ENCODE results near the gene SMARCA4.

The SMARCA4 gene

DNA sequence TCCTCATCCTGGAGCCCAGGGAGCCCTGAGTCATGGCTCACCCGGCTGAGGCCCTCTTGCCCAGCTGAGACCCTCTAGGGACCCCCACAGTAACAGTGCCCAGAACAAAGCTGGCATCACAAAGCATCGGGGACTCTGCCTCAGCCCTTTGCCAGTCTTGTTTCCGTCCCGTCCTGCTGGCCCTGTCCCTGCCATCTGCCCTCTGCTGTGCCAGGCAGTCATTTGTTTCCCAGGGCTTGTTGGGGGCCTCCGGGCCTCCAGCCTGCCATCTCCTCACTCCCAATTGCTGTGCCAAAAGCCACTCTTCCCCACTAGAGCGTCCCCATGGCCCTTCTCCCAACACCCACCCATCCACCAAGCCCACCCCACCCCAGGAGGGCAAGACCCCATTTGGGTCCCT, 64.2 kb downstream of the SMARCA4 start:
- no peaks in the 10 kb centered on the region for H3K9me3 Mint-ChIP-seq
- no peaks in the 10 kb centered on the region for H3K4me1 Mint-ChIP-seq
- H3K27me3 Mint-ChIP-seq = no peaks in the 10 kb centered on the region
- no peak overlapping the region for H3K4me3 Mint-ChIP-seq
- H3K27ac Mint-ChIP-seq = no peak overlapping the region
- no peaks in the 10 kb centered on the region for H3K36me3 Mint-ChIP-seq

- no peaks in the 10 kb centered on the region for H3K9me3 Mint-ChIP-seq
- H3K27ac Mint-ChIP-seq = no peak overlapping the region
- H3K4me3 Mint-ChIP-seq = no peak overlapping the region
- H3K4me1 Mint-ChIP-seq = no peaks in the 10 kb centered on the region
- H3K27me3 Mint-ChIP-seq = no peaks in the 10 kb centered on the region
- H3K36me3 Mint-ChIP-seq = no peaks in the 10 kb centered on the region
Observed at GRCh38 chr19:11025445-11025844, 64.6 kb downstream of the SMARCA4 start.

GRCh38 chr19:11025997-11026396, 65.2 kb downstream of the SMARCA4 start:
- H3K36me3 Mint-ChIP-seq = no peaks in the 10 kb centered on the region
- H3K9me3 Mint-ChIP-seq = no peaks in the 10 kb centered on the region
- H3K4me1 Mint-ChIP-seq = no peaks in the 10 kb centered on the region
- no peak overlapping the region for H3K27ac Mint-ChIP-seq
- H3K27me3 Mint-ChIP-seq = no peaks in the 10 kb centered on the region
- no peak overlapping the region for H3K4me3 Mint-ChIP-seq

DNA sequence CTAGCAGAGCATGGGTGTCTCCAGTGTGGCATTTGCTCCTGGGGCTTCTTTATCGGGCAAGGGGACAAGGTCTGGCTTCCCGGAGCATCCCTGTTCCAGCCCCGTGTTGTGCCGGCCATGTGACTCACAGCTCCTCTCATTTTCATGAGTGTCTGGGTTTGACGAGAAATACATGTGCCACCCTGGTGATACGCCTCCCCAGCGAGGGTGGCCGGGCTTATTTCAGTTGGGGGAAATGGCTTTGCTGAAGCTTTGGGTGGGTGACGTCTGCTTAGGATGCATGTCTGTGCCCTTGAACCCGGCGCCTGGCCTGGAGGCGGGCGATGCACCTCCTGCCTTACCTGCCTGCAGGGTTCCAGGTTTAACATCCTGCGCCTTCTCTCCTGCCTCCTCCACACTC, 66.6 kb downstream of the SMARCA4 start:
- H3K36me3 Mint-ChIP-seq = no peaks in the 10 kb centered on the region
- no peak overlapping the region for H3K27ac Mint-ChIP-seq
- H3K4me1 Mint-ChIP-seq = no peaks in the 10 kb centered on the region
- H3K9me3 Mint-ChIP-seq = no peaks in the 10 kb centered on the region
- no peak overlapping the region for H3K4me3 Mint-ChIP-seq
- no peaks in the 10 kb centered on the region for H3K27me3 Mint-ChIP-seq

DNA sequence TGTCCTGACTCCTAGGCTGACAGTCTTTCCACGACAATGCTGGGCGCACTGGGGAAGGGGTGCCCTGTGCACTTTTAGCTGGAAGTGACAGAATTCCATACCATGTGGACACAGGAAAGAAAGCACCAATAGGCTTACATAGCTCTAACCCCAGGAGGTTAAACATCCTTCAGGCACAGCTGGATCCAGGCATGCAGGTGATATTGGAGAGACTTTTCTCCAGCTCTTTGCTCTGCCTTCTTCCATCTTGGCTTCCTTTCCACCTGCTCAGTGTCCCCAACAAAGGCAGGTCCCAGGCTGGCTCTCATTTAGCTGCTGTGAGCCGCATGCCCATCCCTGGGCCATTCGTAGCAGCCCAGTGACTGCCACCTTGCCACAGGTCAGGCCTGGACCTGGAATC, 67.3 kb downstream of the SMARCA4 start:
- H3K36me3 Mint-ChIP-seq = no peaks in the 10 kb centered on the region
- H3K27me3 Mint-ChIP-seq = no peaks in the 10 kb centered on the region
- no peak overlapping the region for H3K27ac Mint-ChIP-seq
- no peak overlapping the region for H3K4me3 Mint-ChIP-seq
- no peaks in the 10 kb centered on the region for H3K9me3 Mint-ChIP-seq
- H3K4me1 Mint-ChIP-seq = no peaks in the 10 kb centered on the region

DNA sequence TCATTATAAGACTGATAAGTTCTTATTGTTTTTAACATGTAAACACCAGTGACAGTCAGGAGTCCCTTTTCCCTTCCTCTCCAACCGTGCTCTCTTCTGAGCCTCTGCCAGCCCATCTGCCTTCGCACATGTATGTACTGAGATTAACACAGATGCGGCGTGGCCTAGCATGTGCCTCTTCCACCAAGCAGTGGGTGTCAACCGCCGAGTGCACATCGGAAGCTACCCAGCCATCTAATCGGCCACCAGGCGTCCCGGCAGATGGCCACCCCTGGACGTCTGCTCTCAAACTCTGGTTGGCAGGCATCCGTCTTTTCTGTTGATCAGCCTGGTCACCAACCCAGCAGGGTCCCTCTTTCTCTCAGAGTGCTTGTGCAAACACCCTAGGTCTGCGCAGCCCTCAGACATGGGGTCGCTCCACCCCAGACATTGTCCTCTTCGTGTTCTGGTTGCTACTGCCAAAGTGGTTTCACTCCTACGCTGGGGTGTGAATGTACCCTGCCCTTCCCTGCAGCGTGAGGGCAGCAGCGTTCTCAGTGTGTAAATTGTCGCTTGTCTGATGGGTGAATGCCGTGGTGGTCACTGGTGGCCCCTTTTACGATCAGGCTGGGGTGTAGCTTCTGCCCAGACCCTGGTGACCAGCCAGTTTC, 70.7 kb downstream of the SMARCA4 start:
- Mint-ChIP-seq H3K27me3 (no peaks in the 10 kb centered on the region), H3K4me1 (peaks cover 9% of the 10 kb centered on the region), H3K4me3 (no peak overlapping the region), H3K36me3 (peaks cover 3% of the 10 kb centered on the region), H3K9me3 (no peaks in the 10 kb centered on the region), H3K27ac (no peak overlapping the region)

DNA sequence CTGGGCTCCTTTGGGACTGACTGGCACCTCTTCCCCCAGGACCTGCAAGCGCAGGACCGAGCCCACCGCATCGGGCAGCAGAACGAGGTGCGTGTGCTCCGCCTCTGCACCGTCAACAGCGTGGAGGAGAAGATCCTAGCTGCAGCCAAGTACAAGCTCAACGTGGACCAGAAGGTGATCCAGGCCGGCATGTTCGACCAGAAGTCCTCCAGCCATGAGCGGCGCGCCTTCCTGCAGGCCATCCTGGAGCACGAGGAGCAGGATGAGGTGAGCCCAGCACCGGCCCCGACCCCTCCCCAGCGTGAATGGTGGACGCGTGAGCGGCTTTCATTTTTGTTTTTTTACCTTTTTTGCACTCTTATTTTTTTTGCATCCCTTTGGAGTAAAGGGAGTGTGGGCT, 72.4 kb downstream of the SMARCA4 start:
- peaks cover 9% of the 10 kb centered on the region for H3K4me1 Mint-ChIP-seq
- no peaks in the 10 kb centered on the region for H3K27me3 Mint-ChIP-seq
- H3K4me3 Mint-ChIP-seq = no peak overlapping the region
- H3K36me3 Mint-ChIP-seq = peaks cover 4% of the 10 kb centered on the region
- no peak overlapping the region for H3K27ac Mint-ChIP-seq
- H3K9me3 Mint-ChIP-seq = no peaks in the 10 kb centered on the region

- Mint-ChIP-seq H3K27me3 (no peaks in the 10 kb centered on the region), H3K9me3 (no peaks in the 10 kb centered on the region), H3K4me3 (no peak overlapping the region), H3K36me3 (peaks cover 7% of the 10 kb centered on the region), H3K4me1 (peaks cover 9% of the 10 kb centered on the region), H3K27ac (no peak overlapping the region)
Observed at GRCh38 chr19:11033763-11034162, 72.9 kb downstream of the SMARCA4 start.

DNA sequence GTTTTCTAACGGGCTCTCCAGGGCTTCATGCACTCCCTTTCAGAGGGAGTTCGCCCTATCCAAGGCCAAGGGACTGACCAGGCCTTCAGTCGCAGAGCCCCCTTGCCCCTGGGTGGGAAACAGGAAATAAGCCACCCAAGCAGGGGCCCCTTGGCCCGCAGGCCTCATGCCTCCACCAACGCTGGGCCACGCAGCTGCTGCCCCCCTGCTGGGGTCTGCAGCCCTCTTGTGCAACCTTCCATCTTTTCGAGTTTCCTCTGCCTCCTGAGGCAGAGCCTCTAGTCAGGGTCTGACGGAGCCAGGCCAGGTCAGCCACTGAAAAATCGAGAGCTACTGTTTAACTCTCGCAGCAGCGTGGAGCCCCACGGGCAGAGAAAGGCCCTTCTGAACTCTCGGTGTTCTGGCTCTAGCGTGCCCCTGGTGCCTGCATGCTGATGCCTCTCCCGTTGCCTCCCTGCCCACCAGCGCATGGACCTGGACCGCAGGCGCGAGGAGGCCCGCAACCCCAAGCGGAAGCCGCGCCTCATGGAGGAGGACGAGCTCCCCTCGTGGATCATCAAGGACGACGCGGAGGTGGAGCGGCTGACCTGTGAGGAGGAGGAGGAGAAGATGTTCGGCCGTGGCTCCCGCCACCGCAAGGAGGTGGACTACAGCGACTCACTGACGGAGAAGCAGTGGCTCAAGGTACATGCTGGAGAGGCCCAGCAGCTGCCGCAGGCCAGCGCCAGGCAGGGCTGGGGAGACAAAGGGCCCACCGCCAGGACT, 73.8 kb downstream of the SMARCA4 start:
- Mint-ChIP-seq H3K4me1 (peaks cover 9% of the 10 kb centered on the region), H3K27ac (peak overlapping the region; percentile 65), H3K4me3 (no peak overlapping the region), H3K9me3 (no peaks in the 10 kb centered on the region), H3K36me3 (peaks cover 7% of the 10 kb centered on the region), H3K27me3 (no peaks in the 10 kb centered on the region)

- Mint-ChIP-seq H3K4me3 (no peak overlapping the region), H3K9me3 (no peaks in the 10 kb centered on the region), H3K4me1 (peaks cover 9% of the 10 kb centered on the region), H3K27ac (peak overlapping the region; percentile 12), H3K36me3 (peaks cover 7% of the 10 kb centered on the region), H3K27me3 (no peaks in the 10 kb centered on the region)
Observed at GRCh38 chr19:11035441-11036377, 74.9 kb downstream of the SMARCA4 start.

DNA sequence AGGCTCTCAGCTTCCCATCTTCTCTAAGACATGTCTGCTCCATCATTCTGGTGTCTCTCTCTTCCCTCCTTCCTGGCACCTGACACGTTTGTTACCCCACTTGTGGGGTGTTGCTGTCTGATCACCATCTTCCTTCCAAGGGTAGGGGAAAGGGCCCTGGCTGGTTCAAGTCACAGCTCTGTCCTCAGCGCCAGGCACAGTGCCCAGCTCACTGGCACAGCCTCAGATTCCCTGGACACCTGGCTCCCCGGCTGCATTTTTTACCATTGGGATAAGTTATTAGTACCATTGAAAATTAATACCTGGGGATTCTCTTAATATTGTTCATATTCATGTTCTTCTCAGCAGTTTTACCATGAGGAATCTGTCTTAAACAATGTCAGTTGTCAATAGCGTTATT, 77.7 kb downstream of the SMARCA4 start:
- Mint-ChIP-seq H3K27ac (no peak overlapping the region), H3K27me3 (no peaks in the 10 kb centered on the region), H3K36me3 (peaks cover 7% of the 10 kb centered on the region), H3K9me3 (no peaks in the 10 kb centered on the region), H3K4me1 (peaks cover 9% of the 10 kb centered on the region), H3K4me3 (no peak overlapping the region)

- H3K4me3 Mint-ChIP-seq = no peak overlapping the region
- H3K27me3 Mint-ChIP-seq = no peaks in the 10 kb centered on the region
- no peaks in the 10 kb centered on the region for H3K9me3 Mint-ChIP-seq
- peaks cover 12% of the 10 kb centered on the region for H3K36me3 Mint-ChIP-seq
- no peak overlapping the region for H3K27ac Mint-ChIP-seq
- peaks cover under 1% of the 10 kb centered on the region for H3K4me1 Mint-ChIP-seq
Observed at GRCh38 chr19:11041194-11041593, 80.4 kb downstream of the SMARCA4 start.

DNA sequence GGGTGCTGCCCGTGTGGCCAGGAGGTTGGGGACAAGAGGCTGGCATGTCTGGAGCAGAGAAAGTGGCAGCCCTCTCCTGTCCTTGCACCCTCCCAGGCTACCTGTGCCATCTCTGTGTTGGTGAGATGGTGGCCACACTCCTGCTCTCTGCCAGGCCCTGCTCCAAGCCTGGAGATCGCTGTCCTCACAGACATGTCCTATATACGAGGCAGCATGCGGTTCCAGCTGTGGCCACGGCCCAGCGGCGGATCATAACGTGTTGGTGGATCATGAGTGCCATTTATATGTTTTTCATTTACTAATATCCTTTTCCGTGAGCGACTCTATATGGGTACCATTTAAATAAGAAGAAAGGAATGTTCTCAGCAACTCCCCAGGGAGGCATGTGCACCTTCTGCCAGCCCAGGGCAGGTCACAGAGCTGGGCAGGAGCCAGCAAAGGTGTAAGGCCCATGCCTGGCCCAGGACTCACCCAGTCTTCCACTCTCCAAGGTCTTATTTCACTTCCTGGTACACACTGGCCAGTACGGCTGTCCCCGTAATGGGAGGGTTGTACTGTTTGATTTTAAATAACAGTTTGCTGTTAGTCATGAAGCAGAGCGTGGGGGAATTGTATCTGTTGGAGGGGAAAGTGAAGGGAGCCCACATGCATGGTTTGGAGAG, 81.3 kb downstream of the SMARCA4 start:
- Mint-ChIP-seq H3K27ac (no peak overlapping the region), H3K9me3 (no peaks in the 10 kb centered on the region), H3K4me3 (no peak overlapping the region), H3K4me1 (peaks cover 8% of the 10 kb centered on the region), H3K36me3 (peaks cover 12% of the 10 kb centered on the region), H3K27me3 (no peaks in the 10 kb centered on the region)

DNA sequence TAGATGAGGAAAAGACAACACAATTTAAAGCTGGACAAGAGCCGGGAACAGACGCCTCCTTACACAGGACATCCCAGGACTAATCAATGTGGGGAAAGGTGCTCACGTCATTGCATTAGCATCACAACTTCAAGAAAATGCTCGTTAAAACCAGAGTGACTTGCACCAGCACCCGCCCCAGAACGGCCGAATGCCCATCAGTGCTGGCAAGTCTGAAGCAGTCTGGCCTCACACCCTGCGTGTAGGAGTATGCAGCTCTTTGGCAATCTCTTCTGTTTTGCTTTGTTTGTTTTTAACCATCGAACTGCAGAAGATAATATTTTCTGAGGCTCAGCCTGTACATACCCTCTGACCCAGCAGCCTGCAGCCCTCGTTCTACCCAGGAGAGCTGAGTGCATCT, 83.6 kb downstream of the SMARCA4 start:
- H3K27me3 Mint-ChIP-seq = no peaks in the 10 kb centered on the region
- peaks cover 24% of the 10 kb centered on the region for H3K4me1 Mint-ChIP-seq
- no peak overlapping the region for H3K4me3 Mint-ChIP-seq
- no peak overlapping the region for H3K27ac Mint-ChIP-seq
- H3K9me3 Mint-ChIP-seq = no peaks in the 10 kb centered on the region
- H3K36me3 Mint-ChIP-seq = peaks cover 12% of the 10 kb centered on the region

DNA sequence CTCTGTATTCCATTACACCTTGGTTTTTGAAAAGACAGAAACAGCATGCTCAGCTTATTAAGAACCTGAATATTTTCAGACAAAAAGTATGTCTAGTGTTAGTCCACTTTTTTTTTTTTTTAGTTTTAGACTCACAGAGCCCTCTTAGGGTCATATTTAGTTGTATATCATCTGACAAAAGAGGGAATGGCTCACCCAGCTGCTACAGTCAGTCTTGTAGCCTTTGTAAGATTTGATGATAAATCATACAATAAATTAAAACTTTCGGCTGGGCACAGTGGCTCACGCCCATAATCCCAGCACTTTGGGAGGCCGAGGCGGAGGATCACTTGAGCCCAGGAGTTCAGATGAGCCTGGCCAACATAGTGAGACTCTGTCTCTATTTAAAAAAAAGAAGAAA, 84.7 kb downstream of the SMARCA4 start:
- Mint-ChIP-seq H3K27me3 (no peaks in the 10 kb centered on the region), H3K9me3 (no peaks in the 10 kb centered on the region), H3K4me1 (peaks cover 35% of the 10 kb centered on the region), H3K4me3 (no peak overlapping the region), H3K27ac (no peak overlapping the region), H3K36me3 (peaks cover 12% of the 10 kb centered on the region)

Data from activated naive CD4-positive, alpha-beta T cell treated with anti-CD3 and anti-CD28 coated beads, Interleukin-2, amount 50 U/mL, for 24 hours (primary cell).